Measurements from ENCODE around the gene SRC.

GRCh38 chr20:37397954-37398749 lies 52.2 kb downstream of the SRC start:
- TF ChIP-seq POLR2AphosphoS5 (IDR thresholded peaks at IDR 0.05; ENCODE audit: low read depth, low read length) = no peak; the same call in 1 of the 2 replicates
- no peak for TF ChIP-seq TAF1 (IDR thresholded peaks at IDR 0.05; ENCODE audit: low read depth, low read length)
- no peak for TF ChIP-seq SPI1 (IDR thresholded peaks at IDR 0.05; ENCODE audit: low read depth, low read length)
- TF ChIP-seq POLR2A (IDR thresholded peaks at IDR 0.05; ENCODE audit: low read depth, low read length) = no peak
- TF ChIP-seq PAX5 (IDR thresholded peaks at IDR 0.05; ENCODE audit: insufficient read depth, low read length, severe bottlenecking) = no peak
- no peak for TF ChIP-seq POU2F2 (IDR thresholded peaks at IDR 0.05; ENCODE audit: low read depth, low read length)
